ENCODE results near the gene FBN2. TPM values are rescaled to one million over a fixed set of nuclear protein-coding genes. Genes with fewer than 3 reads are reported as not detected.
"Not testable (repeated sequence)": the region's sequence is repeated elsewhere in the genome, so short reads cannot be mapped to it uniquely, and the experiment has no call there.

FBN2 gene
- total RNA-seq, 2 experiments from 2014 or later, result not detected

DNA sequence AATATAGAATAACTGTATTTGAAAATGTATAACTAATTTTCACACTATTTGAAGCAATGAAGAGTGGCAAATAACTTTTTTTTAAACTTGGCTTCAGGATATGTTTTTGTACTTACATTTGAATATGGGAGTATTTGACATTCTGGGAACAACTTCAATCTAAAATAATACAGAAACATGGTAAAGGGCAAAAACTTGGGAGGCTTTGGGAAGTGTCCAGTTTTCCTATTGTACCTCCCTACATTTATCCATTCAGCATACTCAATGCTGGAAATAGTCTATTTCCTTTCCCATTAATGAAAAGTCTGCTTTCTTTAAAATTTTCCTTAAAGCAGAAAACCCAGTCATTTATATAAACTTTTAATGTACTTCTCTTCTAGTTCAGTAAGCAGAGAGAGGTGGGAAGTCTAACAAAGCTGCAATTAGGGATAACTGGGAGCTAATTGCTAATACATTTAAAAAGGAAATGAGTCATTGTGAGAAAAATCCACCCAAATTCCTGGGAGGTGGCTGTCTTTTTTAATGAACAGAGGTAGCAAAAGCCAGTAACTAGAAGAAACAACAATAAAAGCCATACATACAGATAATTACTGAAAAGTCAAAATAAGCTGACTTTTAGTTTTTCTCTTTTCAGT, 128.8 kb downstream of the FBN2 start:
- H3K27ac Mint-ChIP-seq, result no peak overlapping the region
- DNase-seq (no peak), ATAC-seq (no peak)
- intact Hi-C loops (cut with DNase I, micrococcal nuclease), result no loop called here
- no peaks in the 10 kb centered on the region for H3K9me3 Mint-ChIP-seq (ENCODE audit: low read depth)
- POLR2A ChIA-PET, result no interaction called here
- no peaks in the 10 kb centered on the region for H3K27me3 Mint-ChIP-seq
- CTCF ChIA-PET, result no interaction called here
- H3K36me3 Mint-ChIP-seq (ENCODE audit: low read depth), result no peaks in the 10 kb centered on the region
- H3K4me3 Mint-ChIP-seq, result no peak overlapping the region
- no peaks in the 10 kb centered on the region for H3K4me1 Mint-ChIP-seq

DNA sequence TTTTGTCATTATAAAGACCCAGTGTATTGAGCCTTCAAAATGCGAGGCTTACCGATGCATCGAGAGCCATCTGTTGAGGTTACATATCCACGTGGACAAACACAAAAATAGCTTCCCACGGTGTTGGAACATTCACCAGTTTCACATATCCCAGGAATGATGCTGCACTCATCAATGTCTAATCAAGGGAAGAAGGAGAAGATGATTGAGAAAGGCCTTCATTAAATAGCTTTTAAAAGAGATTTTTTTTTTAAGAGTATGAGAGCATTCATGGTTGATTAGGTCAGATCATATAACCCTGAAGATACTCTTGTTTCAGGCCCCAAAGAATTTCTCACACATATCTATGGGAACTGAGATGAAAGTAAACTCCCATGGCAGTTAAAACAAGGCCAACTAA, 129.4 kb downstream of the FBN2 start:
- no peak for DNase-seq
- no peak for ATAC-seq
- H3K36me3 Mint-ChIP-seq (ENCODE audit: low read depth), result no peaks in the 10 kb centered on the region
- ChIA-PET POLR2A (no interaction called here), CTCF (no interaction called here)
- no peak overlapping the region for H3K27ac Mint-ChIP-seq
- no peaks in the 10 kb centered on the region for H3K27me3 Mint-ChIP-seq
- H3K4me3 Mint-ChIP-seq, result no peak overlapping the region
- no peaks in the 10 kb centered on the region for H3K9me3 Mint-ChIP-seq (ENCODE audit: low read depth)
- intact Hi-C loops (cut with DNase I, micrococcal nuclease), result no loop called here
- H3K4me1 Mint-ChIP-seq, result no peaks in the 10 kb centered on the region

DNA sequence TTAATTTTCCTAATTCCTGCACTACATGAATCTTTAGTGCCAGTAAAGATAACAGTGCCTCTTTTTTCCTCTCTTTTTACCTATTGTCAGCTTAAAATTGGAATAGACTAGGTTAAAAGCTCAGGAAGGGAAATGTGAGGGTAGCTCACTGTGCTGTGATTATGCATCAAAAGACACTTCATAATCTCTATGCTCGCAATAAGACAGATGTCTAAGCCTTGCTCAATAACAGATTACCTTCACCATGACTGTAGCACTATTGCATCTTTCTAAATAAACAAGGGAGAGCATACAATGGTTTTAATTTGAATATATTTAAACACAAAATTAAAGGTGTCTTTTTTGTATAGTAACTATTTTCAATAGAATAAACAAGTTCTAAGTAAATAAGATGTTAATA, 130.1 kb downstream of the FBN2 start:
- ATAC-seq (no peak), DNase-seq (no peak)
- ChIA-PET CTCF (no interaction called here), POLR2A (no interaction called here)
- no peak overlapping the region for H3K27ac Mint-ChIP-seq
- intact Hi-C loops (cut with DNase I, micrococcal nuclease), result no loop called here
- no peaks in the 10 kb centered on the region for H3K27me3 Mint-ChIP-seq
- H3K4me3 Mint-ChIP-seq, result no peak overlapping the region
- H3K4me1 Mint-ChIP-seq, result no peaks in the 10 kb centered on the region
- no peaks in the 10 kb centered on the region for H3K9me3 Mint-ChIP-seq (ENCODE audit: low read depth)
- H3K36me3 Mint-ChIP-seq (ENCODE audit: low read depth), result no peaks in the 10 kb centered on the region

DNA sequence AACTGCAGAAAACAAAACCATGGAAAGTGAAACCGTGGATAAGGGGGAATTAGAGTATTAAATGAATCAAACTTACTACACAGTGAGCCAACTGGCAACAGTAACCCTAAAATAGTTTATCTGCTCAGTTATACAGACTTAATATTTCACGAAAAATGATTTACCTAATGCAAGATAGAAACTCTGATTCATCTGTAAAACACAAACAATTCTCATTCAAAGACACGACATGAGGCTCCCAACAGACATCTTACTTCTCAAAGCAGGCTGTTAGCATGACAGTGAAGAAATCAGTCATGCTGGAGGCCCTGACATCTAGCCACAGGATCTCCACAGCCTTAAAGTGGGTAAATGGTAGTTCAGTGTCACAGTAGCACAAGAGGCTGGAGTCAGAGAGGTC, 131.2 kb downstream of the FBN2 start:
- ATAC-seq, result no peak
- DNase-seq, result no peak
- Mint-ChIP-seq H3K27ac (no peak overlapping the region), H3K36me3 (ENCODE audit: low read depth) (no peaks in the 10 kb centered on the region), H3K9me3 (ENCODE audit: low read depth) (no peaks in the 10 kb centered on the region), H3K4me3 (no peak overlapping the region), H3K4me1 (no peaks in the 10 kb centered on the region), H3K27me3 (no peaks in the 10 kb centered on the region)
- ChIA-PET POLR2A (no interaction called here), CTCF (no interaction called here)
- intact Hi-C loops (cut with DNase I, micrococcal nuclease), result no loop called here

DNA sequence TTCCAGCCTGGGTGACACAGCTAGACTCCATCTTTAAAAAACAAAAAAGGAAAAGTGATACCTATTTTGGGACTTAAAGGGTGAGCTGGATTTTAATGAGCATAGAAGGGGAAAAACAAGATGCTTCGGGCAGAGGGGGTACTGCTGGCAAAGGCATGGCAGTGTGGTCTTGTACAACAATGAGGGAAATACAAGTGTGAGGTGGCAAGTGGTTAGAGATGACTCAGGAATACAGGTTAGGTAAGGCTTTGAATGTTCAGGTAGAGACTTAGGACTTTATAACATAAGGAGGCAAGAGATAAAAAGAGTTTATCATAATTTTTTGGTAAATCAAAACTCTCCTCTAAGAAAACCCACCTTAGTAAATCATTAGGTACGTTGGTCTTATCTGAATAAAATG, 132.9 kb downstream of the FBN2 start:
- POLR2A ChIA-PET, result no interaction called here

DNA sequence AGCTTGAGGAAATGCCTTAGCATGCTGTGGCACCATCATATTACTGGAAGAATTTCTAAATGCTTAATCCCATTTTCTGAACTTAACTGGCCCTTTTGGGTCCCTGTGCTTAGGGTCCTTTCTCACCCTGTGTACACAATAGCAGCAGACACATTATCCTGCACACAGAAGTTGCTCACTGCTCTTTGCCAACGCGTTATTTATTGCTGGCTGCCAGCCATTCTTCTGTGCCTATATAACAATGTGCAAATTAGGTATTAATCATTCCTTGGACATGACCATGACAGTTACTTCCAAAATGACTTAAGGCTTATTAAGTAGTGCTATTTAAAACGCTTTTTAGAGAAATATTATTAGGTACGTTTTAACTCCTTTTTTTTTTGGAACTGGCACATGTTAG, 134.7 kb downstream of the FBN2 start:
- Mint-ChIP-seq H3K27ac (no peak overlapping the region), H3K9me3 (ENCODE audit: low read depth) (peaks cover 2% of the 10 kb centered on the region)

More for the DNA sequence above, 132.9 kb downstream of the FBN2 start:
- DNase-seq (no peak), ATAC-seq (no peak)
- H3K4me3 Mint-ChIP-seq, result no peak overlapping the region
- no peaks in the 10 kb centered on the region for H3K27me3 Mint-ChIP-seq
- no peaks in the 10 kb centered on the region for H3K9me3 Mint-ChIP-seq (ENCODE audit: low read depth)
- CTCF ChIA-PET, result no interaction called here
- intact Hi-C loops (cut with DNase I, micrococcal nuclease), result no loop called here
- no peak overlapping the region for H3K27ac Mint-ChIP-seq
- H3K4me1 Mint-ChIP-seq, result no peaks in the 10 kb centered on the region
- no peaks in the 10 kb centered on the region for H3K36me3 Mint-ChIP-seq (ENCODE audit: low read depth)

DNA sequence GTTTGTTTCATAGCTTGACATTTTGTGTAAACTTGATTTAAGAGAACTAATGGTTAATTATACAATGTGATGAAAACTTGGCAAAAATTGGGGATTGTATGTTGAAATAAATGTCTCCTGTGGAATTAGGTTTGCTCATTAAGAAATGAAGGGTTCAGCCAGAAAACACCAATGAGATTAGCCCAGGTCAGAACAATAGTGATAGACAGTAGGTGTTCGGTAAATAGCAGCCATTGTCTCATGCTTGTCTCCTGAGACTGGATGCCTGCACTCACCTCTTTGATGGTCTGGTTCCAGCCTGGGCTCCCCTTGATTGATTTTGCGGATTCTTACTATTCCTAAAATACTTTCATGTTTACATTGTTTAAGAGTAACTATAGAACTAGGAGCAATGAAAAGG, 135.5 kb downstream of the FBN2 start:
- ChIA-PET POLR2A (no interaction called here), CTCF (no interaction called here)
- peaks cover 2% of the 10 kb centered on the region for H3K9me3 Mint-ChIP-seq (ENCODE audit: low read depth)
- intact Hi-C loops (cut with DNase I, micrococcal nuclease), result no loop called here
- H3K27ac Mint-ChIP-seq, result no peak overlapping the region
- H3K27me3 Mint-ChIP-seq, result no peaks in the 10 kb centered on the region
- no peak overlapping the region for H3K4me3 Mint-ChIP-seq
- H3K4me1 Mint-ChIP-seq, result no peaks in the 10 kb centered on the region
- ATAC-seq (no peak), DNase-seq (no peak)
- no peaks in the 10 kb centered on the region for H3K36me3 Mint-ChIP-seq (ENCODE audit: low read depth)

More for the DNA sequence above, 134.7 kb downstream of the FBN2 start:
- no peak overlapping the region for H3K4me3 Mint-ChIP-seq
- ChIA-PET POLR2A (no interaction called here), CTCF (no interaction called here)
- no peaks in the 10 kb centered on the region for H3K4me1 Mint-ChIP-seq
- no peaks in the 10 kb centered on the region for H3K36me3 Mint-ChIP-seq (ENCODE audit: low read depth)
- no peaks in the 10 kb centered on the region for H3K27me3 Mint-ChIP-seq
- intact Hi-C loops (cut with DNase I, micrococcal nuclease), result no loop called here
- DNase-seq (no peak), ATAC-seq (no peak)

DNA sequence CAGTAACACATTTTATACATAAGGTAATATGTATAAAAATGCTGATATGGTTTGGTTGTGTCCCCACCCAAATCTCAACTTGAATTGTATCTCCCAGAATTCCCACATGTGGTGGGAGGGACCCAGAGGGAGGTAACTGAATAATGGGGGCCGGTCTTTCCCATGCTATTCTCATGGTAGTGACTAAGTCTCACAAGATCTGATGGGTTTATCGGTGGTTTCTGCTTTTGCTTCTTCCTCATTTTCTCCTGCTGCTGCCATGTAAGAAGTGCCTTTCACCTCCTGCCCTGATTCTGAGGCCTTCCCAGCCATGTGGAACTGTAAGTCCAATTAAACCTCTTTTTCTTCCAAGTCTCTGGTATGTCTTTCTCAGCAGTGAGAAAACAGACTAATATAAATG, 137.3 kb downstream of the FBN2 start:
- intact Hi-C loops (cut with DNase I, micrococcal nuclease); POLR2A ChIA-PET; ATAC-seq; H3K27ac Mint-ChIP-seq; H3K27me3 Mint-ChIP-seq; DNase-seq; H3K4me1 Mint-ChIP-seq; H3K4me3 Mint-ChIP-seq; H3K36me3 Mint-ChIP-seq (ENCODE audit: low read depth); CTCF ChIA-PET; H3K9me3 Mint-ChIP-seq (ENCODE audit: low read depth): not testable (repeated sequence)

DNA sequence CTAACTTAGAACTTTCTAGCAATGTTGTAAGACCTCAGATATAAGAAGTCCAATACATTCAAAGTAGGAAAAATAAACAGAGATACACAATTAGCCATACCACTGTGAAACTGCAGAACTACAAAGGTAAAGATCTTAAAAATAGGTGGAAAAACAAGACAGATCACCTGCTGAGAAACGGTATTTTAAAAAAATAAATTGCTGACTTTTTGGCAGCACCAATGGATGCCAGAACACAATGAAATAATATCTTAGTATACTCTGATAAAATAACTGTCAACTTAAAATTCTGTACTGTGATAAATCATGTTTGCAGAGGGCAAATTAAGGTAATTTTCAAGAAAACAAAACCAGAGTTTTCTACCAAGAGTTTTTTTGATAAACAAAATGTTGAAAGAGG, 138.9 kb downstream of the FBN2 start:
- POLR2A ChIA-PET, result no interaction called here
- H3K9me3 Mint-ChIP-seq (ENCODE audit: low read depth), result peaks cover 2% of the 10 kb centered on the region
- ATAC-seq (no peak), DNase-seq (no peak)
- peaks cover 2% of the 10 kb centered on the region for H3K27me3 Mint-ChIP-seq
- H3K4me3 Mint-ChIP-seq, result no peak overlapping the region
- H3K27ac Mint-ChIP-seq, result no peak overlapping the region
- CTCF ChIA-PET, result no interaction called here
- H3K36me3 Mint-ChIP-seq (ENCODE audit: low read depth), result no peaks in the 10 kb centered on the region
- intact Hi-C loops (cut with DNase I, micrococcal nuclease), result no loop called here
- H3K4me1 Mint-ChIP-seq, result no peaks in the 10 kb centered on the region

DNA sequence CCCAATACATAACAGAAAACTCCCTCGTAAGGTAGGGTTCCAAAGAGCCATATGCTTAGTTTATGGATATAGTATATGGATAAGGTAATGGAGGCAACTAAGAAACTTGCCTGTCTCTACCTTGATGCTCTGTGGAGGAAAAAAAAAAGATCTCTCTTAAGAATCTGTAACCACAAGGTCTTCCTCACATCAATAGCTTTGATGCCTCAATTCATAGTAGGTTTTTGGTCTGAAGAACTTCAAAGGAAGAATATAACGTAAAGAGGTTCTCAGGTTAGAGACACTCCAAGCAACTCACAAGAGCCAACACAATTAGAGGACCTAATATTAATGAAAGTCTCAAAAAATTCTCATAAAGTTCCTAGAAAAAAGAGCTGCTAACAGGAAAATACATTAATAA, 140.2 kb downstream of the FBN2 start:
- H3K4me1 Mint-ChIP-seq, result no peaks in the 10 kb centered on the region
- DNase-seq (no peak), ATAC-seq (no peak)
- no peak overlapping the region for H3K4me3 Mint-ChIP-seq
- H3K36me3 Mint-ChIP-seq (ENCODE audit: low read depth), result no peaks in the 10 kb centered on the region
- ChIA-PET POLR2A (no interaction called here), CTCF (interaction anchor here (0.6 kb wide), 1 partner anchor 8 kb away, joined by 3 read pairs; no protein-coding TSS in a partner anchor)
- peaks cover 2% of the 10 kb centered on the region for H3K9me3 Mint-ChIP-seq (ENCODE audit: low read depth)
- intact Hi-C loops (cut with DNase I, micrococcal nuclease), result no loop called here
- H3K27me3 Mint-ChIP-seq, result peaks cover 2% of the 10 kb centered on the region
- H3K27ac Mint-ChIP-seq, result no peak overlapping the region

DNA sequence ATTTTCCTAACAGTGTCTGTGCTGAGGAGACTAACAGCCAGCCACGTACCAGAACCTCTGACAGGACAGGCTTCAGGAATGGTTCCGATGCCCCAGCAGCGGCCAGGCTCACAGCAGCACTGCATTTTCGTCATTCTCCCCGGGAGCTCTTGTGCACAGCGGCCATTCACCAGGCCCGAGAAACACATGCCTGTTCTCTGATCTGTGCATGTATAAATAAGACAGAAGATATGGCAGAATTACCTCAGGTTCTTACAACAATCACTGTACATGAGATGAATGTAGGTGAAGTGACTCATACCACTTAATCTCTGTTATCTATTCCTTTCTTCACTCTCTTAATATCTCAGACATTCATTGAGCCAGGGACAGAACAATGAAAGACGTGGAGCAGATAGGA, 143.0 kb downstream of the FBN2 start:
- Mint-ChIP-seq H3K9me3 (ENCODE audit: low read depth) (peaks cover 2% of the 10 kb centered on the region), H3K27me3 (peaks cover 2% of the 10 kb centered on the region), H3K27ac (no peak overlapping the region), H3K4me3 (no peak overlapping the region), H3K36me3 (ENCODE audit: low read depth) (no peaks in the 10 kb centered on the region), H3K4me1 (no peaks in the 10 kb centered on the region)
- no peak for DNase-seq
- intact Hi-C loops (cut with DNase I, micrococcal nuclease), result no loop called here
- ChIA-PET CTCF (no interaction called here), POLR2A (no interaction called here)
- no peak for ATAC-seq

DNA sequence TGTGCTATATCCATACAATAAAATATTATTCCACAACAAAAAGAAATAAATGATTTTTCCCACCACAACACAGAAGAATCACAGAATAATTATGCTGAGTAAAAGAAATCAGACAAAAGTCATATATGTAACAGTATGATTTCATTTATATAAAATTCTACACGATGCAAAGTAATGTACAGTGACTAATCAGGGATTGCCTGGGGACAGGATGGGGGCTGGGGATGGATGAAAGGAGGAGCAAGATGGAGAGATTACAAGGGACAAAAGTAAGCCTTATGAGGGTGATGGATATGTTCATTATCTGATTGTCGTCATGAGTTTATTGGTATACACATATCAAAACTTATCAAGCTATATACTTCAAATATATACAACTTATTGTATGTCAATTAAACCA, 154.0 kb downstream of the FBN2 start:
- H3K4me3 Mint-ChIP-seq, result no peak overlapping the region
- DNase-seq, result no peak
- H3K9me3 Mint-ChIP-seq (ENCODE audit: low read depth), result peaks cover 3% of the 10 kb centered on the region
- no peaks in the 10 kb centered on the region for H3K36me3 Mint-ChIP-seq (ENCODE audit: low read depth)
- H3K4me1 Mint-ChIP-seq, result no peaks in the 10 kb centered on the region
- H3K27me3 Mint-ChIP-seq, result no peaks in the 10 kb centered on the region
- H3K27ac Mint-ChIP-seq, result no peak overlapping the region
- ChIA-PET CTCF (no interaction called here), POLR2A (no interaction called here)
- ATAC-seq, result no peak
- intact Hi-C loops (cut with DNase I, micrococcal nuclease), result no loop called here

DNA sequence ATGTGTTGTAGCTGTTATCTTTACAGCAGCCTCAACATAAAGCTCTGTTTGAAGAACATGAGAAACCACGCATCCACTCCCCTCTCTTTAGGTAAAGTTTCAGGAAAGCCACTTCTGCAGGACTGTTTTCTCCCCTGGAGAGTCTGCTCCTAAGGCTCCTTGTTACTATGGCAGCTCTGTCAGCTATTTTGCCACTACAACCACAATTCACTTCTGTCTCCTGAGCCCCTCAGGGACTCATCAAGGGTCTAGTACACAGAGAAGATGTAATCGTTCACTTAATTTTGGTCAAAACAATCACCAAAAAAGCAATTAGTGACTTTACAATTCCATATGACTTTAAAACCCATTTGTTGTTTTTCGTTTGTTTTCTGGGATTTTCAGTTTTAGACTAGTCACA, 157.7 kb downstream of the FBN2 start:
- Mint-ChIP-seq H3K27me3 (no peaks in the 10 kb centered on the region), H3K9me3 (ENCODE audit: low read depth) (no peaks in the 10 kb centered on the region), H3K27ac (no peak overlapping the region), H3K36me3 (ENCODE audit: low read depth) (no peaks in the 10 kb centered on the region), H3K4me3 (no peak overlapping the region), H3K4me1 (no peaks in the 10 kb centered on the region)
- ATAC-seq (no peak), DNase-seq (no peak)
- intact Hi-C loops (cut with DNase I, micrococcal nuclease), result no loop called here
- POLR2A ChIA-PET, result no interaction called here
- CTCF ChIA-PET, result no interaction called here

Data from activated CD4-positive, alpha-beta T cell treated with anti-CD3 and anti-CD28 coated beads for 36 hours (primary cell).